Neural cell (in vitro differentiated cells): Measurements from ENCODE around the gene BAAT. TPM values are rescaled to one million over a fixed set of nuclear protein-coding genes. Genes with fewer than 3 reads are reported as not detected.

Experiments used
- H2AFZ ChIP-seq: fragments of 200-600, 300-800 bp; sonication (generic), shearing (Covaris generic); 2 replicates; pipeline ENCODE4 v1.6.0; 2014; ENCODE audit warnings: low read depth, mild to moderate bottlenecking, antibody characterized with exemption, low read length, moderate library complexity
- H3F3A ChIP-seq: fragments of 200-600 bp; shearing (Covaris generic); 2 replicates; pipeline ENCODE4 v1.6.1; 2016; ENCODE audit warnings: mild to moderate bottlenecking, moderate library complexity, mixed read lengths, antibody characterized with exemption, low read length; ENCODE audit not compliant: insufficient read depth, poor library complexity, severe bottlenecking
- H3K27ac ChIP-seq: fragments of 200-600, 300-800 bp; sonication (generic), shearing (Covaris generic); 2 replicates; pipeline ENCODE4 v1.5.1; 2014; ENCODE audit warnings: mild to moderate bottlenecking, low read length, moderate library complexity
- H3K27me3 ChIP-seq: fragments of 300-800, 200-600 bp; sonication (generic), shearing (Covaris generic); 2 replicates; pipeline ENCODE4 v1.6.0; 2014; ENCODE audit warnings: mild to moderate bottlenecking, low read depth, low read length, moderate library complexity; ENCODE audit not compliant: insufficient read depth
- H3K36me3 ChIP-seq: fragments of 300-800, 200-600 bp; sonication (generic), shearing (Covaris generic); 2 replicates; pipeline ENCODE4 v1.5.1; 2014; ENCODE audit warnings: mild to moderate bottlenecking, antibody characterized with exemption, low read length, moderate library complexity; ENCODE audit not compliant: insufficient read depth
- H3K4me2 ChIP-seq: fragments of 300-800, 200-600 bp; sonication (generic), shearing (Covaris generic); 2 replicates; pipeline ENCODE4 v1.6.0; 2014; ENCODE audit warnings: mild to moderate bottlenecking, low read length
- H3K4me3 ChIP-seq: fragments of 300-800, 200-600 bp; sonication (generic), shearing (Covaris generic); 2 replicates; pipeline ENCODE4 v1.5.1; 2014; ENCODE audit warnings: mild to moderate bottlenecking, low read length, moderate library complexity
- H3K79me2 ChIP-seq: fragments of 200-600 bp; shearing (Covaris generic); replicated peaks from 2 replicates; pipeline ENCODE4 v1.6.0; 2014; ENCODE audit warnings: mild to moderate bottlenecking, low read length, moderate library complexity; ENCODE audit not compliant: insufficient read depth
- H3K9ac ChIP-seq: fragments of 300-800, 200-600 bp; sonication (generic), shearing (Covaris generic); 2 replicates; pipeline ENCODE4 v1.6.1; 2016; ENCODE audit warnings: mild to moderate bottlenecking, low read length, mixed read lengths
- H3K9me2 ChIP-seq: fragments of 200-600 bp; shearing (Covaris generic); 2 replicates; pipeline ENCODE4 v1.6.1; 2016; ENCODE audit warnings: mild to moderate bottlenecking, low read length, mixed read lengths; ENCODE audit not compliant: insufficient read depth
- H3K9me3 ChIP-seq: fragments of 200-600, 300-800 bp; sonication (generic), shearing (Covaris generic); 2 replicates; pipeline ENCODE4 v1.6.1; 2016; ENCODE audit warnings: mild to moderate bottlenecking, mixed run types, low read length, moderate library complexity, mixed read lengths
- H4K20me1 ChIP-seq: fragments of 200-600 bp; shearing (Covaris generic); 2 replicates; pipeline ENCODE4 v1.6.1; 2016; ENCODE audit warnings: mild to moderate bottlenecking, mixed run types; ENCODE audit not compliant: insufficient read depth
- CTCF ChIP-seq: fragments of 450-650 bp; IDR thresholded peaks from 2 replicates; pipeline ENCODE4 v1.5.1; 2014; ENCODE audit warnings: antibody characterized with exemption, mild to moderate bottlenecking, moderate library complexity; ENCODE audit not compliant: poor library complexity, severe bottlenecking
- EP300 ChIP-seq: fragments of 450-650 bp; conservative IDR thresholded peaks from 2 replicates; pipeline ENCODE4 v1.6.1; 2014; ENCODE audit warnings: antibody characterized with exemption, mild to moderate bottlenecking, moderate library complexity; ENCODE audit not compliant: poor library complexity, severe bottlenecking
- EZH2 ChIP-seq: fragments of 200-600, 300-800 bp; shearing (Covaris generic), sonication (generic); IDR thresholded peaks from 2 replicates; pipeline ENCODE4 v1.6.1; 2014; ENCODE audit warnings: antibody characterized with exemption, low read length, borderline replicate concordance, mild to moderate bottlenecking; ENCODE audit not compliant: insufficient read depth, poor library complexity, severe bottlenecking
- MXI1 ChIP-seq: fragments of 450-650 bp; conservative IDR thresholded peaks from 2 replicates; pipeline ENCODE4 v1.6.1; 2014; ENCODE audit warnings: antibody characterized with exemption, mild to moderate bottlenecking; ENCODE audit not compliant: poor library complexity, severe bottlenecking
- POLR2AphosphoS5 ChIP-seq: IDR thresholded peaks from 2 replicates; pipeline ENCODE4 v1.6.1; 2012
- RAD21 ChIP-seq: fragments of 450-650 bp; conservative IDR thresholded peaks from 2 replicates; pipeline ENCODE4 v1.6.1; 2014; ENCODE audit warnings: antibody characterized with exemption, mild to moderate bottlenecking, moderate library complexity
- SMC3 ChIP-seq: fragments of 450-650 bp; conservative IDR thresholded peaks from 2 replicates; pipeline ENCODE4 v1.6.1; 2014; ENCODE audit warnings: antibody characterized with exemption, mild to moderate bottlenecking, moderate library complexity; ENCODE audit not compliant: poor library complexity
- TAF1 ChIP-seq: IDR thresholded peaks from 2 replicates; pipeline ENCODE4 v1.6.1; 2012; ENCODE audit warnings: low read depth
- polyA plus RNA-seq: library from polyadenylated mRNA; depleted of rRNA; stranded (reverse); fragments of >200 nt; gene quantifications from 2 replicates; pipeline ENCODE4 v1.2.3, GENCODE V29; 2014
- TF ChIP-seq, protein P1 (sequence below): IDR thresholded peaks from 2 replicates; pipeline ENCODE4 v1.6.1; 2012; ENCODE audit warnings: borderline replicate concordance

Gene BAAT
- polyA plus RNA-seq, 1 donor from 2014 or later, result 0.61 TPM

DNA sequence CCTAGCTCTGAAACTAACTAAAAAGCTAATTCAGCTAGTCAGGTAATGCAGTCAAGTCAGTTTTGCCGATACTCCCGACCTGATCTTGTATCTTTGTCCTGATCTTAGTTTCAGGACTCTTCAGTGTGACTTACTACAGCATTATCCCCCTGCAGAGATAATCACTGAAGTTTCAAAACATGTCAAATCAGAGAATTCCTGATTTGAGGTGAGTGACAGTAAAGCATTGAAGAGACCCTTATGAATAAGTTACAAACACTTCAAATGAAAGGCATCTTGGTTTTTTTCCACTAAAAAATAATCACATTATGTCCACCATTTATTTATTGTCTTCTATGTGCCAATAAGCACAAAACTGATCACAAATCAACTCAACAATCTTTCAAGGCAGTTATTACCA is 47.6 kb downstream of the BAAT start:
- no peaks in the 10 kb centered on the region for H3F3A ChIP-seq
- no peaks in the 10 kb centered on the region for H3K79me2 ChIP-seq
- no peak overlapping the region for H3K9ac ChIP-seq
- H3K9me3 ChIP-seq, result no peaks in the 10 kb centered on the region
- H3K27me3 ChIP-seq, result no peaks in the 10 kb centered on the region
- H3K36me3 ChIP-seq, result no peaks in the 10 kb centered on the region
- H4K20me1 ChIP-seq, result no peaks in the 10 kb centered on the region
- no peak overlapping the region for H2AFZ ChIP-seq
- no peaks in the 10 kb centered on the region for H3K9me2 ChIP-seq
- H3K27ac ChIP-seq, result no peak overlapping the region
- TF ChIP-seq TAF1 (no peak), RAD21 (no peak), EZH2 (no peak), MXI1 (no peak), POLR2AphosphoS5 (peak; percentile 81), EP300 (peak; percentile 72)
- no peak overlapping the region for H3K4me2 ChIP-seq
- no peak overlapping the region for H3K4me3 ChIP-seq

- Histone ChIP-seq H3K9me3 (no peaks in the 10 kb centered on the region), H3K4me2 (no peak overlapping the region), H3K9ac (no peak overlapping the region), H3K36me3 (no peaks in the 10 kb centered on the region), H3K27ac (no peak overlapping the region), H3K27me3 (no peaks in the 10 kb centered on the region), H3F3A (no peaks in the 10 kb centered on the region), H2AFZ (no peak overlapping the region), H3K9me2 (no peaks in the 10 kb centered on the region), H3K4me3 (no peak overlapping the region), H3K79me2 (no peaks in the 10 kb centered on the region), H4K20me1 (no peaks in the 10 kb centered on the region)
- TF ChIP-seq MXI1, result no peak
- TF ChIP-seq, protein P1, sequence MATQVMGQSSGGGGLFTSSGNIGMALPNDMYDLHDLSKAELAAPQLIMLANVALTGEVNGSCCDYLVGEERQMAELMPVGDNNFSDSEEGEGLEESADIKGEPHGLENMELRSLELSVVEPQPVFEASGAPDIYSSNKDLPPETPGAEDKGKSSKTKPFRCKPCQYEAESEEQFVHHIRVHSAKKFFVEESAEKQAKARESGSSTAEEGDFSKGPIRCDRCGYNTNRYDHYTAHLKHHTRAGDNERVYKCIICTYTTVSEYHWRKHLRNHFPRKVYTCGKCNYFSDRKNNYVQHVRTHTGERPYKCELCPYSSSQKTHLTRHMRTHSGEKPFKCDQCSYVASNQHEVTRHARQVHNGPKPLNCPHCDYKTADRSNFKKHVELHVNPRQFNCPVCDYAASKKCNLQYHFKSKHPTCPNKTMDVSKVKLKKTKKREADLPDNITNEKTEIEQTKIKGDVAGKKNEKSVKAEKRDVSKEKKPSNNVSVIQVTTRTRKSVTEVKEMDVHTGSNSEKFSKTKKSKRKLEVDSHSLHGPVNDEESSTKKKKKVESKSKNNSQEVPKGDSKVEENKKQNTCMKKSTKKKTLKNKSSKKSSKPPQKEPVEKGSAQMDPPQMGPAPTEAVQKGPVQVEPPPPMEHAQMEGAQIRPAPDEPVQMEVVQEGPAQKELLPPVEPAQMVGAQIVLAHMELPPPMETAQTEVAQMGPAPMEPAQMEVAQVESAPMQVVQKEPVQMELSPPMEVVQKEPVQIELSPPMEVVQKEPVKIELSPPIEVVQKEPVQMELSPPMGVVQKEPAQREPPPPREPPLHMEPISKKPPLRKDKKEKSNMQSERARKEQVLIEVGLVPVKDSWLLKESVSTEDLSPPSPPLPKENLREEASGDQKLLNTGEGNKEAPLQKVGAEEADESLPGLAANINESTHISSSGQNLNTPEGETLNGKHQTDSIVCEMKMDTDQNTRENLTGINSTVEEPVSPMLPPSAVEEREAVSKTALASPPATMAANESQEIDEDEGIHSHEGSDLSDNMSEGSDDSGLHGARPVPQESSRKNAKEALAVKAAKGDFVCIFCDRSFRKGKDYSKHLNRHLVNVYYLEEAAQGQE, result no peak
- TF ChIP-seq CTCF, result no peak
- no peak for TF ChIP-seq TAF1
- TF ChIP-seq SMC3, result no peak
- TF ChIP-seq RAD21, result no peak
- TF ChIP-seq EP300, result no peak
- no peak for TF ChIP-seq EZH2
- TF ChIP-seq POLR2AphosphoS5, result no peak
Measured at GRCh38 chr9:101336091-101336490, 48.7 kb downstream of the BAAT start.
